MM.1S (cell line): ENCODE results near the gene UBL4A.

Experiments used
- DNase-seq: peaks from one replicate; pipeline ENCODE4 v3.0.0-alpha.2; 2015
- H2AFZ ChIP-seq: fragments of 300-600 bp; sonication (generic); 2 replicates; pipeline ENCODE4 v1.6.0; 2016; ENCODE audit warnings: antibody characterized with exemption, low read length
- H3F3A ChIP-seq: fragments of 300-600 bp; sonication (generic); 2 replicates; pipeline ENCODE4 v1.6.1; 2016; ENCODE audit warnings: mild to moderate bottlenecking, antibody characterized with exemption, low read length, moderate library complexity, mixed read lengths; ENCODE audit not compliant: insufficient read depth
- H3K27ac ChIP-seq: fragments of 300-600 bp; sonication (generic); 2 replicates; pipeline ENCODE4 v1.5.1; 2016; ENCODE audit warnings: mild to moderate bottlenecking, low read length
- H3K27me3 ChIP-seq: fragments of 300-600 bp; sonication (generic); replicated peaks from 2 replicates; pipeline ENCODE4 v1.6.0; 2016; ENCODE audit warnings: low read length; ENCODE audit not compliant: insufficient read depth
- H3K36me3 ChIP-seq: fragments of 300-600 bp; sonication (generic); replicated peaks from 2 replicates; pipeline ENCODE4 v1.6.1; 2016; ENCODE audit warnings: mild to moderate bottlenecking, low read length, mixed read lengths; ENCODE audit not compliant: insufficient read depth
- H3K4me1 ChIP-seq: fragments of 300-600 bp; sonication (generic); 2 replicates; pipeline ENCODE4 v1.6.1; 2016; ENCODE audit warnings: low read length, mixed read lengths
- H3K4me2 ChIP-seq: fragments of 300-600 bp; sonication (generic); 2 replicates; pipeline ENCODE4 v1.6.0; 2016; ENCODE audit warnings: low read depth, low read length
- H3K4me3 ChIP-seq: fragments of 300-600 bp; sonication (generic); 2 replicates; pipeline ENCODE4 v1.5.1; 2016; ENCODE audit warnings: low read length, mixed read lengths
- H3K79me2 ChIP-seq: fragments of 300-600 bp; sonication (generic); 2 replicates; pipeline ENCODE4 v1.6.1; 2016; ENCODE audit warnings: mixed run types, low read length, mixed read lengths
- H3K9ac ChIP-seq: fragments of 300-600 bp; sonication (generic); 2 replicates; pipeline ENCODE4 v1.6.1; 2016; ENCODE audit warnings: low read length, mixed read lengths
- H3K9me2 ChIP-seq: fragments of 300-600 bp; sonication (generic); replicated peaks from 2 replicates; pipeline ENCODE4 v1.6.1; 2016; ENCODE audit warnings: mild to moderate bottlenecking, low read length, mixed read lengths; ENCODE audit not compliant: insufficient read depth
- H3K9me3 ChIP-seq: fragments of 300-600 bp; sonication (generic); replicated peaks from 2 replicates; pipeline ENCODE4 v1.6.1; 2016; ENCODE audit warnings: mild to moderate bottlenecking, low read length, mixed read lengths; ENCODE audit not compliant: insufficient read depth
- H4K20me1 ChIP-seq: fragments of 300-600 bp; sonication (generic); 2 replicates; pipeline ENCODE4 v1.6.1; 2016; ENCODE audit warnings: mild to moderate bottlenecking, low read length, moderate library complexity, mixed read lengths; ENCODE audit not compliant: insufficient read depth
- CTCF ChIP-seq: fragments of 300-600 bp; sonication (generic); IDR thresholded peaks from 2 replicates; pipeline ENCODE4 v1.5.1; 2016; ENCODE audit warnings: antibody characterized with exemption, low read length, mixed read lengths
- EZH2 ChIP-seq: fragments of 300-600 bp; sonication (generic); optimal IDR thresholded peaks from 2 replicates; pipeline ENCODE3; 2017; ENCODE audit warnings: low read depth, mild to moderate bottlenecking, antibody characterized with exemption, low read length, mixed read lengths
- EZH2phosphoT487 ChIP-seq: fragments of 300-600 bp; sonication (generic); IDR thresholded peaks from 2 replicates; pipeline ENCODE4 v1.6.1; 2018; ENCODE audit warnings: antibody characterized with exemption, low read length

The UBL4A gene

GRCh38 chrX:154529206-154529612 lies 42.8 kb upstream of the UBL4A start:
- Histone ChIP-seq H3K4me1 (no peaks in the 10 kb centered on the region), H3K4me2 (no peak overlapping the region), H3K27ac (no peak overlapping the region), H4K20me1 (no peaks in the 10 kb centered on the region), H3K36me3 (no peaks in the 10 kb centered on the region), H2AFZ (no peak overlapping the region), H3K9me2 (no peaks in the 10 kb centered on the region), H3K27me3 (no peaks in the 10 kb centered on the region), H3K4me3 (no peak overlapping the region), H3K9me3 (no peaks in the 10 kb centered on the region), H3K79me2 (no peaks in the 10 kb centered on the region), H3F3A (no peaks in the 10 kb centered on the region), H3K9ac (no peak overlapping the region)
- no peak for DNase-seq
- TF ChIP-seq EZH2 (no peak), CTCF (no peak), EZH2phosphoT487 (no peak)

- Histone ChIP-seq H3K36me3 (no peaks in the 10 kb centered on the region), H3F3A (no peaks in the 10 kb centered on the region), H3K27ac (no peak overlapping the region), H2AFZ (peak overlapping the region; percentile 59), H3K4me1 (no peaks in the 10 kb centered on the region), H3K9me2 (no peaks in the 10 kb centered on the region), H3K4me2 (peak overlapping the region; percentile 57; the same call in 1 of the 2 replicates), H3K27me3 (no peaks in the 10 kb centered on the region), H3K9ac (peak overlapping the region; percentile 14; the same call in 1 of the 2 replicates), H4K20me1 (no peaks in the 10 kb centered on the region), H3K79me2 (no peaks in the 10 kb centered on the region), H3K4me3 (0 out of 2 replicates have a peak overlapping the region, but pooled peaks have one; percentile 24), H3K9me3 (no peaks in the 10 kb centered on the region)
- peak; percentile 61 for DNase-seq
- TF ChIP-seq EZH2phosphoT487 = no peak
- TF ChIP-seq CTCF = peak; percentile 42
These were observed 40.7 kb upstream of the UBL4A start for GRCh38 chrX:154526901-154527675.

GRCh38 chrX:154525606-154526490 lies 39.4 kb upstream of the UBL4A start:
- H3K27me3 ChIP-seq = no peaks in the 10 kb centered on the region
- no peaks in the 10 kb centered on the region for H3K79me2 ChIP-seq
- no peaks in the 10 kb centered on the region for H3K9me3 ChIP-seq
- no peaks in the 10 kb centered on the region for H3K9me2 ChIP-seq
- no peak overlapping the region for H3K9ac ChIP-seq
- H4K20me1 ChIP-seq = no peaks in the 10 kb centered on the region
- no peak overlapping the region for H3K27ac ChIP-seq
- no peak for DNase-seq
- no peaks in the 10 kb centered on the region for H3K4me1 ChIP-seq
- no peak overlapping the region for H2AFZ ChIP-seq
- no peaks in the 10 kb centered on the region for H3F3A ChIP-seq
- TF ChIP-seq CTCF = no peak
- TF ChIP-seq EZH2 = no peak
- no peak for TF ChIP-seq EZH2phosphoT487
- no peak overlapping the region for H3K4me3 ChIP-seq
- no peaks in the 10 kb centered on the region for H3K36me3 ChIP-seq
- H3K4me2 ChIP-seq = no peak overlapping the region
